AG09319 (cell line): ENCODE measurements around the gene WASL.

Source experiments
- DNase-seq: peaks from one replicate; pipeline ENCODE4 v3.0.0-alpha.2; 2010; ENCODE audit warnings: low read depth; ENCODE audit errors: extremely low read depth
- CTCF ChIP-seq: IDR thresholded peaks from 2 replicates; pipeline ENCODE4 v1.5.1; 2011; ENCODE audit warnings: low read depth, mild to moderate bottlenecking, inconsistent platforms, low read length, moderate library complexity

Gene WASL

DNA sequence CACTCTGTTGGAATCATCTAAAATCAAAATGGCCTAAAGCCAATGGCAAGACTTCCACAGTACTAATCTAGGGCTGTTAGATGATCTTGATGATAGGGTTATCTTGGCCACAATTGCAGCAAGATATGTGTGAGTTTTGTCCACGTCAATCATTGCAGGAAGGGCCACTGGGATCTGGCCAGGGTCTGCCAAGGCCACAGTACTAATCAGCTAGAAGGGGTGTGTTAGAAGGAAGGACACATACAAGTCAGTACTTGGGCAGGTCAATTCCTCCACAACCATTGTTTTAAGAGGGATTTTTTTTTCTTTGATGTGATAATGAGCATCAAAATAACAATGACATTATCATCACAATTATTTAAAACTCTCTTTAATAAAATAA is 91.5 kb downstream of the WASL start:
- TF ChIP-seq CTCF, result no peak
- DNase-seq, result no peak

GRCh38 chr7:123656544-123657303 is 92.1 kb downstream of the WASL start:
- DNase-seq, result no peak
- no peak for TF ChIP-seq CTCF

DNA sequence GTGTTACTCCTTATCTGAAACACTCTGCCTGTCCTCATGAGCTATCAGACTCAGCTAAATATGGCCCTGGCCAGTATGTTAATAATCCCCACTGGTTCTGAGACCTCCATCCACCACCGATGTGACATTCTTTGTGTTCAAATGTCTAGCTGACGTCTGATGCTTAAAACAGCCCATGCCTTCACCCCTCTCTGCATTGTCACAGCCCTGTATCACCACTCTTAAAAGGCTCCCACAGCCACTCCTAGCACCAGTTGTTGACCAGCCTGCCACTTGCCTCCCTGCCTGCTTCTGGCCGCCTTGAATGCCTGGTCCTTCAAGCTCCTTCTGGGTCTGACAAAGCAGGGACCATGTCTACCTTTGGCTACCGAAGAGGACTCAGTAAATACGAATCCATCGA is 93.2 kb downstream of the WASL start, which contains the start of gene LMOD2:
Gene LMOD2 (plus strand): TSS at position 253 of the 400 bp plus-strand sequence. CDS start 98 bp downstream, at position 351.
- no peak for DNase-seq

GRCh38 chr7:123653162-123653561 is 95.6 kb downstream of the WASL start:
- no peak for TF ChIP-seq CTCF

More for the DNA sequence above, 93.2 kb downstream of the WASL start, which contains the start of gene LMOD2:
- no peak for TF ChIP-seq CTCF

GRCh38 chr7:123652406-123652805 is 96.4 kb downstream of the WASL start:
- TF ChIP-seq CTCF, result no peak
- no peak for DNase-seq

More at GRCh38 chr7:123653162-123653561, 95.6 kb downstream of the WASL start:
- DNase-seq, result no peak

- DNase-seq, result no peak
- no peak for TF ChIP-seq CTCF
Observed at GRCh38 chr7:123650595-123650994, 98.2 kb downstream of the WASL start.

- TF ChIP-seq CTCF, result no peak
- DNase-seq, result no peak
Observed at GRCh38 chr7:123649964-123650363, 98.8 kb downstream of the WASL start.
